Esophagus muscularis mucosa (tissue), 4 donors: ENCODE measurements around the gene TTC39C. TPM values are rescaled to one million over a fixed set of nuclear protein-coding genes. Genes with fewer than 3 reads are reported as not detected.

Experiments used
- DNase-seq: peaks from one replicate; pipeline ENCODE4 v3.0.0-alpha.2; 2017; ENCODE audit errors: extremely low spot score
- H3K27ac ChIP-seq, 4 donors: fragments of 200-600 bp; sonication (generic); replicated peaks in 1 of 4; 1 replicate in 3 of 4; 2 replicates in 1 of 4; pipeline ENCODE4 v1.5.1; 2016 to 2019; ENCODE audit warnings: mild to moderate bottlenecking in 1 of 4
- H3K27me3 ChIP-seq, 4 donors: fragments of 200-600 bp; sonication (generic); one replicate each; pipeline versions ENCODE4 v1.5.1 to v1.6.0; 2016 to 2019
- H3K36me3 ChIP-seq, 4 donors: fragments of 200-600 bp; sonication (generic); one replicate each; pipeline ENCODE4 v1.5.1; 2016 to 2019
- H3K4me1 ChIP-seq, 4 donors: fragments of 200-600 bp; sonication (generic); one replicate each; pipeline ENCODE4 v1.5.1; 2016 to 2019
- H3K4me3 ChIP-seq, 4 donors: fragments of 200-600 bp; sonication (generic); 1 replicate in 2 of 4; 2 replicates in 2 of 4; pipeline ENCODE4 v1.5.1; 2016 to 2019; ENCODE audit warnings: mild to moderate bottlenecking in 4 of 4, moderate library complexity in 1 of 4
- H3K9me3 ChIP-seq, 4 donors: fragments of 200-600 bp; sonication (generic); 1 replicate in 3 of 4; 2 replicates in 1 of 4; pipeline ENCODE4 v1.5.1; 2016 to 2019
- EP300 ChIP-seq: sonication (generic); formaldehyde crosslinking; IDR thresholded peaks from one replicate; pipeline ENCODE4 v1.6.1; 2017; ENCODE audit warnings: antibody characterized with exemption
- POLR2A ChIP-seq: fragments of 450-650 bp; IDR thresholded peaks from one replicate; pipeline ENCODE4 v1.6.1; 2017; ENCODE audit warnings: antibody characterized with exemption, moderate library complexity, mild to moderate bottlenecking, low read depth
- POLR2AphosphoS5 ChIP-seq, 2 donors: sonication (generic); formaldehyde crosslinking; IDR thresholded peaks; one replicate each; pipeline ENCODE4 v1.6.1; 2017; ENCODE audit warnings: antibody characterized with exemption in 2 of 2
- WGBS: methylation state at CpG from one replicate; pipeline ENCODE4 v1.1.5; 2018; 5-methylcytosine and 5-hydroxymethylcytosine counted together
- intact Hi-C: fragments of 100-400 bp; cut with DNase I; formaldehyde crosslinking; loops from one replicate; pipeline ENCODE4 v1.15.1; 2023
- total RNA-seq, 4 donors: library from RNA; depleted of rRNA; stranded (reverse); fragments of >200 nt; gene quantifications; one replicate each; pipeline versions ENCODE4 v1.1.0 to v1.2.1, GENCODE V29; 2016
- TF ChIP-seq, protein P1 (sequence below), 3 experiments: fragments of 200-600 bp in 2 of 3; fragments of 450-650 bp in 1 of 3; sonication (generic) in 2 of 3; IDR thresholded peaks; one replicate each; pipeline ENCODE4 v1.5.1; 2017 to 2019; ENCODE audit warnings: antibody characterized with exemption in 3 of 3, mild to moderate bottlenecking in 2 of 3, moderate library complexity in 1 of 3

Gene TTC39C
- total RNA-seq, 4 donors from 2014 or later, result 32.3 to 45.4 (median 34.8) TPM

DNA sequence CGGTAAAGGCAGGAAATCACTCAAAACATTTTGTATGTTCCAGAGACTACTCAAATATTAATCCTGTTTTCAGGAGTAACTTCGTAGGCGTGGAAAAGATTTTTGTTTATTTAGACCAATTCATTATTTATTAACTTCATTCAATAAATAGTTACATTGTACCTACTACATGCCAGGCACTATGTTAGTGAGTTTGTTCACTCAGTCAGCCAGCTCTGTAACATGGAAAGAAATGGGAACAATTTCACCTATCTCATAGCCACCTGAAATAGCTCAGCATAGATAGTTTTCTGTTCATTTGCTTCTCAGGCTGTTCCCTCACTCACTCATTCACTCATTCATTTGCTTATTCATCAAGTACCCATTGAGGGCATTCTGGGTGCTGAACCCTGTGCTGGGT lies 34.6 kb downstream of the TTC39C start:
- DNase-seq, result no peak
- Histone ChIP-seq H3K27me3 (no peaks in the 10 kb centered on the region), H3K36me3 (no peaks in the 10 kb centered on the region), H3K9me3 (no peaks in the 10 kb centered on the region), H3K4me3 (no peak overlapping the region), H3K27ac (no peak overlapping the region), H3K4me1 (peaks cover 0 to 16% (median 7%) of the 10 kb centered on the region in 4 donors)
- intact Hi-C loops, result no loop called here
- WGBS, result 90% methylated on average over 3 of the region's 3 CpGs
- TF ChIP-seq EP300 (no peak), POLR2AphosphoS5 (IDR thresholded peaks at IDR 0.05) (no peak), POLR2A (no peak)
- TF ChIP-seq, protein P1, sequence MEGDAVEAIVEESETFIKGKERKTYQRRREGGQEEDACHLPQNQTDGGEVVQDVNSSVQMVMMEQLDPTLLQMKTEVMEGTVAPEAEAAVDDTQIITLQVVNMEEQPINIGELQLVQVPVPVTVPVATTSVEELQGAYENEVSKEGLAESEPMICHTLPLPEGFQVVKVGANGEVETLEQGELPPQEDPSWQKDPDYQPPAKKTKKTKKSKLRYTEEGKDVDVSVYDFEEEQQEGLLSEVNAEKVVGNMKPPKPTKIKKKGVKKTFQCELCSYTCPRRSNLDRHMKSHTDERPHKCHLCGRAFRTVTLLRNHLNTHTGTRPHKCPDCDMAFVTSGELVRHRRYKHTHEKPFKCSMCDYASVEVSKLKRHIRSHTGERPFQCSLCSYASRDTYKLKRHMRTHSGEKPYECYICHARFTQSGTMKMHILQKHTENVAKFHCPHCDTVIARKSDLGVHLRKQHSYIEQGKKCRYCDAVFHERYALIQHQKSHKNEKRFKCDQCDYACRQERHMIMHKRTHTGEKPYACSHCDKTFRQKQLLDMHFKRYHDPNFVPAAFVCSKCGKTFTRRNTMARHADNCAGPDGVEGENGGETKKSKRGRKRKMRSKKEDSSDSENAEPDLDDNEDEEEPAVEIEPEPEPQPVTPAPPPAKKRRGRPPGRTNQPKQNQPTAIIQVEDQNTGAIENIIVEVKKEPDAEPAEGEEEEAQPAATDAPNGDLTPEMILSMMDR (IDR thresholded peaks at IDR 0.05), result no peak

DNA sequence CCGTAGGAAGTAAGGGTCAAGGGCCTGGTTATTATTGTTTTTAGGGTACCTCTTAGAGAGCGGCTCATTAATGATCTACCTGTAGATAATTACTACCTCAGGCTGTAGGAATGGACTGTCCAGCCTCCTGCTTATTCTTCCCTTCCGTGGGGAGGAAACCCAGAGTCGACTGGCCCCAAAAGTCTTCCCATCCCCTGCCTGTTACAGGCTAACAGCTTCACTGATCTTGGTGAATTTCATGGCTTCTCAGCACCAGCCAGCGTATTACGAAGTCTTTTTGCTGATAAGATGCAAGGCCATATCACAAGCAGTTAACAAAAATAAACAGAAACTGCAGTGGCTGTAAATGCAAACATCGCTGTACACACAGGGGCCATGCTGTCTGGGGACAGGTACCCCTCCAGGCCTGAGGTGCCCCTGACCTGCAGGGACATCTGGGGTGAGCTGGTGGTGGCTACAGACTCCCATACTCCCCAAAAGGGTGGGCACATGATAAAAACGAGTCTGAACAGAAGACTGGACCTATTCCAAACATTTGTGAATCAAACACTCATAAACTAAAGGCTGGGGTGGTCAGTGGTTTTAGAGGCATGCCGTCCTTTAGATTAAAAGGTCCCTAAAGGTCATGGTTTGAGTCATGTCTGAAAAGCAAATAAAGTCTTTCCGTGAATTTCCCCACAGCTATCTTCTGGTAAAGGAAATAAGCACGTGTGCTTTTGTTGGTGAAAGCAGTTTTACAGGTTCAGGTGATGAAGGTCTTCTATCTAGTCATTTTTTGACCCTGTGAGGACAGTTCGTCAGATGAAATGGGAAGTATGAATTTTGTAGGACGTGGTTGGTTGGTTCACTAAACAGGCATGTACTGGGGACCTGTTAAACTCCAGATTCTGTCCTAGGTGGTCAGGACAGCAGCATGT lies 36.7 kb downstream of the TTC39C start:
- H3K36me3 ChIP-seq, result no peaks in the 10 kb centered on the region
- no peaks in the 10 kb centered on the region for H3K9me3 ChIP-seq
- no peak overlapping the region for H3K27ac ChIP-seq
- TF ChIP-seq, protein P1 (IDR thresholded peaks at IDR 0.05), result no peak
- TF ChIP-seq POLR2A, result no peak
- no peak for TF ChIP-seq POLR2AphosphoS5 (IDR thresholded peaks at IDR 0.05)
- TF ChIP-seq EP300, result no peak
- 87% methylated on average over 13 of the region's 13 CpGs for WGBS
- peaks cover 0 to 24% (median 16%) of the 10 kb centered on the region in 4 donors for H3K4me1 ChIP-seq
- no peak overlapping the region for H3K4me3 ChIP-seq
- H3K27me3 ChIP-seq, result no peaks in the 10 kb centered on the region
- DNase-seq, result peak; percentile 45
- intact Hi-C loops, result no loop called here

DNA sequence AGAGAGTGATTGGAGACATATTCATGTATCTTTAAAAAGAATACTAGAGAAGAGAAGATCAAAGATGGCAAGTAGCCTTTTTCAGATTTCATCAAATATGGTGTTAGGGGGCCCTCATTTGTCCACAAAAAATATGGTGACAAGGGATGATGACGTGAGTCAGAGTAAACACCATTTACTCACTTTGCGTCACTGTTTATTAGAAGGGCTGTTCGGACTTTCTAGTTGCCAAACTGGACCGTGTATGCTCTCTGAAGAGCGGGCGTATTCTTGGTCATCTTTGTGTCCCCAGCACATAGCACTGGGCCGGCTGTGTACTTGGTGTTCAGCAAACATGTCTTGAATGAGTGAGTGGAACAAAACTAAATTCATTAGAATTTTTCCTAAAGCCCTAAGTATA lies 37.5 kb downstream of the TTC39C start:
- WGBS, result 93% methylated on average over 7 of the region's 7 CpGs
- no peaks in the 10 kb centered on the region for H3K27me3 ChIP-seq
- peak; percentile 66 for DNase-seq
- intact Hi-C loops, result no loop called here
- no peaks in the 10 kb centered on the region for H3K36me3 ChIP-seq
- no peaks in the 10 kb centered on the region for H3K9me3 ChIP-seq
- H3K27ac ChIP-seq, result no peak overlapping the region
- no peak overlapping the region for H3K4me3 ChIP-seq
- H3K4me1 ChIP-seq, result peaks cover 0 to 24% (median 16%) of the 10 kb centered on the region in 4 donors
- TF ChIP-seq POLR2AphosphoS5 (IDR thresholded peaks at IDR 0.05), result no peak
- TF ChIP-seq EP300, result no peak

DNA sequence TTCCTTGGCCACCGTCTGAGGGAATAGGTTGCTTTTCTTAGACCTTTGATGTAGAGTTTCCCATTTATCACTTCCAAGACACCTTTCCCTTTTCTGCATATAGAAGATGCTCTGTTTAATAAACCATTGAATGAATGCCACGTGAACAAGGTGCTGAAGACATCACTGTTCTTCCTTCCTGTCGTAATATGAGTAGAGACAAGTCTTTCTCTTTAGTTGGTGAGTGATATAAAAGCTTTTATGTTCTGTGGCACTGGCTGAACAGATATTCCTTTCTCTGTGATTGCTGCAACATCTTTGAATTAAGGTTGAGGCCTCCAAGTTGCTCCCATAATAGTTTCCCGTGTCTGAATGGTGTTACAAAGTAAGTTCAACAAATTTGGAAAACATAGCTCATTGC lies 38.7 kb downstream of the TTC39C start:
- Histone ChIP-seq H3K4me3 (no peak overlapping the region), H3K27me3 (no peaks in the 10 kb centered on the region), H3K27ac (no peak overlapping the region), H3K36me3 (no peaks in the 10 kb centered on the region), H3K4me1 (peaks cover 0 to 24% (median 16%) of the 10 kb centered on the region in 4 donors), H3K9me3 (no peaks in the 10 kb centered on the region)
- TF ChIP-seq POLR2AphosphoS5 (IDR thresholded peaks at IDR 0.05), result no peak
- no peak for TF ChIP-seq POLR2A
- TF ChIP-seq, protein P1 (IDR thresholded peaks at IDR 0.05), result no peak
- no peak for TF ChIP-seq EP300
- intact Hi-C loops, result no loop called here
- no peak for DNase-seq
- 38% methylated on average over 4 of the region's 4 CpGs for WGBS

DNA sequence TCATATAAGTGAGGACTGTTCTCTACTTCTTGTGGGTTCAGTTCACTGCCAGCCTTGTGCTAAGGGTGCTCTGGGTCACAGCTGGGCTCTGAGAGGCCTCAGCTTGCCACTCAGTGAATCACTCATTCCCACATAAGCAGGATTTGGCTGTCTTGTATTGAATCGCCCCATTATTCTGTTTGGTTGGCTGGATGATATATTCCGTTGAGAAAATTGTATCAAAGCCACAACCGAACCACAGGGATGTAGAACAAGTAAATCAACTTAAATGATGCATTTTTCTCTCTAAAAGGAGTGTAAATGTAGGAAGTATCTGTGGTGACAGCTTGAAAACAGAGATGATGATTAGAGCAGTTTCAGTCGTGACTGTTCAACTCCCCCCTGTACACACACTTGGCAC lies 39.6 kb downstream of the TTC39C start:
- H3K27ac ChIP-seq, result peak overlapping the region in 1 of 4 donors; percentile 10

More for the DNA sequence above, 39.6 kb downstream of the TTC39C start:
- Histone ChIP-seq H3K36me3 (no peaks in the 10 kb centered on the region), H3K4me1 (peaks cover 0 to 24% (median 16%) of the 10 kb centered on the region in 4 donors), H3K9me3 (no peaks in the 10 kb centered on the region), H3K27me3 (no peaks in the 10 kb centered on the region), H3K4me3 (no peak overlapping the region)
- intact Hi-C loops, result no loop called here
- DNase-seq, result no peak
- TF ChIP-seq, protein P1 (IDR thresholded peaks at IDR 0.05), result no peak
- no peak for TF ChIP-seq EP300
- no peak for TF ChIP-seq POLR2A
- no peak for TF ChIP-seq POLR2AphosphoS5 (IDR thresholded peaks at IDR 0.05)
- WGBS, result 60% methylated on average over 4 of the region's 4 CpGs
